Right lobe of liver (tissue), 4 donors: ENCODE measurements around the gene SH3RF3.

ENCODE experiments used
- POLR2A ChIP-seq: fragments of 450-650 bp; IDR thresholded peaks from one replicate; pipeline ENCODE4 v1.6.1; 2017; ENCODE audit warnings: antibody characterized with exemption, mild to moderate bottlenecking
- TF ChIP-seq, protein P1 (sequence below), 4 donors: fragments of 200-600 bp in 3 of 4; fragments of 450-650 bp in 1 of 4; IDR thresholded peaks; one replicate each; pipeline versions ENCODE4 v1.5.1 to v1.8.0; 2016 to 2022; ENCODE audit warnings: antibody characterized with exemption in 4 of 4, mild to moderate bottlenecking in 2 of 4
- donor health status: DM: no; HTN: no; CAD: no.
- donor health status: DM: no; HTN: no; CAD: no.
- donor health status: DM: no; HTN: yes; CAD: no.

DNA sequence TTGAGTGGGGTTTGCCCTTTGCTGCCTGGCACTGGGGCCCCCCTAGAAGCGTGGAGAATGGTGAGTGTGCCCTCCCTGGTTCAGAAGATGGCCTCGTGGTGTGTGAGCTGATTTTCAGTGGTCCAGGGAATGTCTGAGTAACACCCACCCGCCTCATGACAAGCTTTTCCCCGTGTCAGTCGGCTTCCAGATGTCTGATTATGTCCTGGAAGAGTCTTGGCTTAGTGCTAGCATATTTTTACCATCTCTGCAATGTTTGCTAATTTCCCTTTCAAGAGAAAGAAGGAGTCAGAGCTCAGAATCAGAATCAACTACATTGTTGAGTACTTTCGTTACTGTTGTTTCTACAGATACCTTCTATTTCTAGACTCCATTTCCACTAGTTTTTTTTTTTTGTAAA, 270.1 kb downstream of the SH3RF3 start:
- TF ChIP-seq, protein P1, sequence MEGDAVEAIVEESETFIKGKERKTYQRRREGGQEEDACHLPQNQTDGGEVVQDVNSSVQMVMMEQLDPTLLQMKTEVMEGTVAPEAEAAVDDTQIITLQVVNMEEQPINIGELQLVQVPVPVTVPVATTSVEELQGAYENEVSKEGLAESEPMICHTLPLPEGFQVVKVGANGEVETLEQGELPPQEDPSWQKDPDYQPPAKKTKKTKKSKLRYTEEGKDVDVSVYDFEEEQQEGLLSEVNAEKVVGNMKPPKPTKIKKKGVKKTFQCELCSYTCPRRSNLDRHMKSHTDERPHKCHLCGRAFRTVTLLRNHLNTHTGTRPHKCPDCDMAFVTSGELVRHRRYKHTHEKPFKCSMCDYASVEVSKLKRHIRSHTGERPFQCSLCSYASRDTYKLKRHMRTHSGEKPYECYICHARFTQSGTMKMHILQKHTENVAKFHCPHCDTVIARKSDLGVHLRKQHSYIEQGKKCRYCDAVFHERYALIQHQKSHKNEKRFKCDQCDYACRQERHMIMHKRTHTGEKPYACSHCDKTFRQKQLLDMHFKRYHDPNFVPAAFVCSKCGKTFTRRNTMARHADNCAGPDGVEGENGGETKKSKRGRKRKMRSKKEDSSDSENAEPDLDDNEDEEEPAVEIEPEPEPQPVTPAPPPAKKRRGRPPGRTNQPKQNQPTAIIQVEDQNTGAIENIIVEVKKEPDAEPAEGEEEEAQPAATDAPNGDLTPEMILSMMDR (IDR thresholded peaks at IDR 0.05), result no peak
- no peak for TF ChIP-seq POLR2A
